Neural progenitor cell (in vitro differentiated cells): ENCODE data around the gene ABCC4. TPM values are rescaled to one million over a fixed set of nuclear protein-coding genes. Genes with fewer than 3 reads are reported as not detected.

Experiments
- DNase-seq: peaks from one replicate; pipeline ENCODE4 v3.0.0-alpha.2; 2016; ENCODE audit warnings: low spot score
- H2AFZ ChIP-seq: fragments of 200-600 bp; sonication (generic); replicated peaks from 2 replicates; pipeline ENCODE4 v1.6.1; 2016; ENCODE audit warnings: antibody characterized with exemption
- H3F3A ChIP-seq: fragments of 200-600 bp; sonication (generic); 2 replicates; pipeline ENCODE4 v1.6.1; 2016; ENCODE audit warnings: antibody characterized with exemption, low read depth
- H3K27ac ChIP-seq: fragments of 200-600 bp; sonication (generic); 2 replicates; pipeline ENCODE4 v1.5.1; 2016; ENCODE audit warnings: mild to moderate bottlenecking
- H3K27me3 ChIP-seq: fragments of 200-600 bp; sonication (generic); 2 replicates; pipeline ENCODE4 v1.6.1; 2016; ENCODE audit warnings: mild to moderate bottlenecking, moderate library complexity
- H3K36me3 ChIP-seq: fragments of 200-600 bp; sonication (generic); 2 replicates; pipeline ENCODE4 v1.5.1; 2016
- H3K4me1 ChIP-seq: fragments of 200-600 bp; sonication (generic); 2 replicates; pipeline ENCODE4 v1.6.1; 2016; ENCODE audit warnings: mixed run types
- H3K4me2 ChIP-seq: fragments of 200-600 bp; sonication (generic); 2 replicates; pipeline ENCODE4 v1.6.1; 2016
- H3K4me3 ChIP-seq: fragments of 200-600 bp; sonication (generic); 2 replicates; pipeline ENCODE4 v1.5.1; 2016
- H3K79me2 ChIP-seq: fragments of 200-600 bp; sonication (generic); 2 replicates; pipeline ENCODE4 v1.6.1; 2016; ENCODE audit warnings: low read depth
- H3K9ac ChIP-seq: fragments of 200-600 bp; sonication (generic); 2 replicates; pipeline ENCODE4 v1.6.1; 2016
- H3K9me3 ChIP-seq: fragments of 200-600 bp; sonication (generic); 2 replicates; pipeline ENCODE4 v1.5.1; 2016; ENCODE audit warnings: low read depth
- H4K20me1 ChIP-seq: fragments of 200-600 bp; sonication (generic); 2 replicates; pipeline ENCODE4 v1.6.1; 2016; ENCODE audit warnings: low read depth
- H3K27ac Mint-ChIP-seq: 3 replicates; pipeline ENCODE4 v1.8.0; 2021; ENCODE audit warnings: mixed read lengths
- H3K27me3 Mint-ChIP-seq: 2 replicates; pipeline ENCODE4 v1.8.0; 2022; ENCODE audit warnings: low read depth, mild to moderate bottlenecking, inconsistent platforms, moderate library complexity, mixed read lengths; ENCODE audit not compliant: insufficient read depth
- H3K36me3 Mint-ChIP-seq: 3 replicates; pipeline ENCODE4 v1.8.0; 2021; ENCODE audit warnings: mixed read lengths
- H3K4me1 Mint-ChIP-seq: 3 replicates; pipeline ENCODE4 v1.8.0; 2021; ENCODE audit warnings: mixed read lengths
- H3K4me3 Mint-ChIP-seq: 3 replicates; pipeline ENCODE4 v1.8.0; 2021; ENCODE audit warnings: mild to moderate bottlenecking, moderate library complexity, mixed read lengths
- H3K9me3 Mint-ChIP-seq: 3 replicates; pipeline ENCODE4 v1.8.0; 2020; ENCODE audit warnings: mixed read lengths
- EZH2 ChIP-seq: fragments of 200-600 bp; sonication (generic); IDR thresholded peaks from 2 replicates; pipeline ENCODE4 v1.6.1; 2017; ENCODE audit warnings: antibody characterized with exemption, mild to moderate bottlenecking, moderate library complexity
- EZH2phosphoT487 ChIP-seq: fragments of 200-600 bp; sonication (generic); IDR thresholded peaks from 2 replicates; pipeline ENCODE4 v1.6.1; 2017; ENCODE audit warnings: antibody characterized with exemption
- total RNA-seq: library from RNA; depleted of rRNA; stranded (reverse); fragments of >200 nt; gene quantifications from 2 replicates; pipeline ENCODE4 v1.2.3, GENCODE V29; 2015; ENCODE audit warnings: low replicate concordance
- TF ChIP-seq, protein P1 (sequence below): fragments of 200-600 bp; sonication (generic); IDR thresholded peaks from 2 replicates; pipeline ENCODE4 v1.5.1; 2017; ENCODE audit warnings: antibody characterized with exemption, mild to moderate bottlenecking

The ABCC4 gene
- 16.6 and 23.6 TPM in 2 replicates for total RNA-seq

GRCh38 chr13:95301183-95301967 lies at the start of gene ABCC4:
Gene ABCC4, minus strand, starts transcription at chr13:95301451. Its CDS starts 137 bp downstream, at chr13:95301314.
- Mint-ChIP-seq H3K27me3 (no peaks in the 10 kb centered on the region), H3K4me3 (peak within 1 kb of the TSS; percentile 93), H3K27ac (peak within 1 kb of the TSS; percentile 69), H3K36me3 (peaks cover 2% of the 10 kb centered on the region), H3K4me1 (peaks cover 29% of the 10 kb centered on the region), H3K9me3 (no peaks in the 10 kb centered on the region)
- TF ChIP-seq EZH2: no peak
- no peak for TF ChIP-seq EZH2phosphoT487
- TF ChIP-seq, protein P1, sequence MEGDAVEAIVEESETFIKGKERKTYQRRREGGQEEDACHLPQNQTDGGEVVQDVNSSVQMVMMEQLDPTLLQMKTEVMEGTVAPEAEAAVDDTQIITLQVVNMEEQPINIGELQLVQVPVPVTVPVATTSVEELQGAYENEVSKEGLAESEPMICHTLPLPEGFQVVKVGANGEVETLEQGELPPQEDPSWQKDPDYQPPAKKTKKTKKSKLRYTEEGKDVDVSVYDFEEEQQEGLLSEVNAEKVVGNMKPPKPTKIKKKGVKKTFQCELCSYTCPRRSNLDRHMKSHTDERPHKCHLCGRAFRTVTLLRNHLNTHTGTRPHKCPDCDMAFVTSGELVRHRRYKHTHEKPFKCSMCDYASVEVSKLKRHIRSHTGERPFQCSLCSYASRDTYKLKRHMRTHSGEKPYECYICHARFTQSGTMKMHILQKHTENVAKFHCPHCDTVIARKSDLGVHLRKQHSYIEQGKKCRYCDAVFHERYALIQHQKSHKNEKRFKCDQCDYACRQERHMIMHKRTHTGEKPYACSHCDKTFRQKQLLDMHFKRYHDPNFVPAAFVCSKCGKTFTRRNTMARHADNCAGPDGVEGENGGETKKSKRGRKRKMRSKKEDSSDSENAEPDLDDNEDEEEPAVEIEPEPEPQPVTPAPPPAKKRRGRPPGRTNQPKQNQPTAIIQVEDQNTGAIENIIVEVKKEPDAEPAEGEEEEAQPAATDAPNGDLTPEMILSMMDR: no peak
- Histone ChIP-seq H3K36me3 (no peaks in the 10 kb centered on the region), H3K79me2 (no peaks in the 10 kb centered on the region), H3K4me1 (peaks cover 13% of the 10 kb centered on the region), H3K4me3 (peak within 1 kb of the TSS; percentile 75), H3K9ac (no peak within 1 kb of the TSS), H3K27ac (no peak within 1 kb of the TSS), H4K20me1 (no peaks in the 10 kb centered on the region), H3K27me3 (peaks cover 23% of the 10 kb centered on the region), H3F3A (peaks cover 8% of the 10 kb centered on the region), H3K9me3 (no peaks in the 10 kb centered on the region), H2AFZ (peak within 1 kb of the TSS; percentile 98), H3K4me2 (peak within 1 kb of the TSS; percentile 92)
- DNase-seq: peak; percentile 91

GRCh38 chr13:95349267-95349666 lies 48.0 kb upstream of the ABCC4 start:
- TF ChIP-seq EZH2phosphoT487 (no peak), EZH2 (no peak)
- TF ChIP-seq, protein P1: no peak
- H3K27me3 Mint-ChIP-seq: peaks cover 15% of the 10 kb centered on the region
- no peak overlapping the region for H3K27ac ChIP-seq
- H3F3A ChIP-seq: no peaks in the 10 kb centered on the region
- no peaks in the 10 kb centered on the region for H3K27me3 ChIP-seq
- no peak overlapping the region for H3K9ac ChIP-seq
- H3K36me3 ChIP-seq: no peaks in the 10 kb centered on the region
- H4K20me1 ChIP-seq: no peaks in the 10 kb centered on the region
- peaks cover 17% of the 10 kb centered on the region for H3K9me3 Mint-ChIP-seq
- H3K4me3 ChIP-seq: no peak overlapping the region
- no peak overlapping the region for H2AFZ ChIP-seq
- H3K36me3 Mint-ChIP-seq: peaks cover 4% of the 10 kb centered on the region
- H3K27ac Mint-ChIP-seq: no peak overlapping the region
- H3K4me3 Mint-ChIP-seq: no peak overlapping the region
- DNase-seq: no peak
- peaks cover 28% of the 10 kb centered on the region for H3K4me1 Mint-ChIP-seq
- H3K4me1 ChIP-seq: no peaks in the 10 kb centered on the region
- H3K79me2 ChIP-seq: no peaks in the 10 kb centered on the region
- H3K4me2 ChIP-seq: no peak overlapping the region
- no peaks in the 10 kb centered on the region for H3K9me3 ChIP-seq

GRCh38 chr13:95343944-95344343 lies 42.7 kb upstream of the ABCC4 start:
- Mint-ChIP-seq H3K27me3 (peaks cover 12% of the 10 kb centered on the region), H3K4me1 (peaks cover 7% of the 10 kb centered on the region), H3K9me3 (no peaks in the 10 kb centered on the region), H3K4me3 (no peak overlapping the region), H3K27ac (no peak overlapping the region), H3K36me3 (no peaks in the 10 kb centered on the region)
- Histone ChIP-seq H3K4me1 (no peaks in the 10 kb centered on the region), H3K4me2 (no peak overlapping the region), H3K9ac (no peak overlapping the region), H3K79me2 (no peaks in the 10 kb centered on the region), H3F3A (no peaks in the 10 kb centered on the region), H2AFZ (no peak overlapping the region), H3K4me3 (no peak overlapping the region), H4K20me1 (no peaks in the 10 kb centered on the region), H3K27me3 (no peaks in the 10 kb centered on the region), H3K27ac (no peak overlapping the region), H3K9me3 (no peaks in the 10 kb centered on the region), H3K36me3 (no peaks in the 10 kb centered on the region)
- no peak for TF ChIP-seq EZH2phosphoT487
- TF ChIP-seq EZH2: no peak
- TF ChIP-seq, protein P1: no peak
- DNase-seq: no peak
